Stimulated activated CD4-positive, alpha-beta T cell treated with anti-CD3 and anti-CD28 coated beads, TNF-alpha, amount 100 ng/mL, for 4 hours (primary cell): ENCODE measurements around the gene TOE1.
"Not testable (repeated sequence)": the region's sequence is repeated elsewhere in the genome, so short reads cannot be mapped to it uniquely, and the experiment has no call there.

Experiments used
- DNase-seq, 3 experiments: peaks; one replicate each; pipeline ENCODE4 v3.0.0-alpha.2; 2020; ENCODE audit warnings: low read depth in 3 of 3

Gene TOE1

DNA sequence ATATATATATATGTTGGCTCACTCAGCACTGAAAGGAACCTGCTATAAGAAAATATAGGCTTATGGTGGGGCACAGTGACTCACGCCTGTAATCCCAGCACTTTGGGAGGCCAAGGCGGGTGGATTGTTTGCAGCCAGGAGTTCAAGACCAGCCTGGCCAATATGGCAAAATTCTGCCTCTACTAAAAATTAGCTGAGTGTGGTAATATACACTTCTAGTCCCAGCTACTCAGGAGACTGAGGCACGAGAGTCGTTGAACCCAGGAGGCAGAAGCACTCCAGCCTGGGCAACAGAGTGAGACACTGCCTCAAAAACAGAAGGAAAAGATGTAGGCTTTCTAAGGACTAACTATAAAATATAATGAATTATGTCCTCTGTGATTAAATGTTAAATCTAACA is 14.9 kb downstream of the TOE1 start:
- DNase-seq = no peak

DNA sequence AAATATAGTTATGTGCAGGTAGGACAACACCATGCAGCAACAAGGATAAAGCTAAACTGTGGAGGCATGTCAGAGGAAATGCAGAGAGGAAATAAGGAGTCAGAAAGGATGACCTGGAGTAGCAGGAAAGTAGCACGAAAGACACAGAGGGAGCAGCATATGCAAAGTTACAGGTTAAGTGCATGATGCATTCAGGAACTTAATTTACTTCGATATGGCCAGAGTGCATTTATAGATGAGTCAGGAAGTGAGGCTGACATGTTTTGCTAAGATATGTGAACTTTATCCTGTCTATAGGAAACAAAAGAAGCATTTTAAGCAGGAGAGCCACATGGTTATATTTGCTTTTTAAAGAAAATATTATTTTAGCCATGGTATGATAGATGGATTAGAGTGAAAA is 15.7 kb downstream of the TOE1 start:
- no peak for DNase-seq

DNA sequence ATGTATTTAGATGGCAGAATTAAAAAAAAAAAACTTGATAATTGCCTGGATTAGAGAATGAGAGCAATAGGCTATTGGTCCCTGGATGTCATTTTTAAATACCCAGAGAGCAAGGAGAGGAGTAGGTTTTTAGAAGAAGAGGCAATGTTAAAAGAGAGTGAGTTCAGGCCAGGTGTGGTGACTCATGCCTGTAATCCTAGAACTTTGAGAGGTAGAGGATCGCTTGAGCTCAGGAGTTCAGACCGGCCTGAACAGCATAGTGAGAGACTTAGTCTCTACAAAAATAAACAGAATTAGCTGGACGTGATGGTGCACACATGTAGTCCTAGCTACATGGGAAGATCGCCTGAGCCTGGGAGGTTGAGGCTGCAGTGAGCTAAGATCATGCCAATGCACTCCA is 16.2 kb downstream of the TOE1 start:
- no peak for DNase-seq

- peak in 2 of 3 experiments; percentile 20 to 23 for DNase-seq
Measured at GRCh38 chr1:45359882-45360513, 20.0 kb downstream of the TOE1 start.

DNA sequence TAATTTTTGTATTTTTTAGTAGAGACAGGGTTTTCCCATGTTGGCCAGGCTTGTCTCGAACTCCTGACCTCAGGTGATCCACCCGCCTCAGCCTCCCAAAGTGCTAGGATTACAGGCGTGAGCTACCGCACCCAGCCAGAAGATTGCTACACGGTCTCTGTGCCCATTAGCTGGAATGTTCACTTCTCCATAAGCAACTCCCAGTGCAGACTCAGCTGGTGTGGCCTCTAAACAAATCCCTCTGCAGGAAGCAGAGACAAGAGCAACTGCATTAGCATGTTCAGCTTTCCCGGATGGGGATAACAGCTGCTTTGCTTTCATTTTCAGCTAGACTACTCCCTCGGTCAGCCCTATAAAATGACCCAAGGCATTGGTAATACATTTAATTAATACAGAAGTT is 21.0 kb downstream of the TOE1 start:
- DNase-seq = not testable (repeated sequence)

- DNase-seq = no peak
Measured at GRCh38 chr1:45364294-45364693, 24.3 kb downstream of the TOE1 start.

GRCh38 chr1:45365051-45365450 is 25.1 kb downstream of the TOE1 start:
- DNase-seq = no peak

GRCh38 chr1:45370575-45370974 is 30.6 kb downstream of the TOE1 start:
- no peak for DNase-seq

- DNase-seq = no peak
Measured at GRCh38 chr1:45373573-45373972, 33.6 kb downstream of the TOE1 start.

GRCh38 chr1:45375104-45376090 is 35.4 kb downstream of the TOE1 start:
- DNase-seq = no peak

- DNase-seq = no peak
Measured at GRCh38 chr1:45378184-45378583, 38.2 kb downstream of the TOE1 start.

DNA sequence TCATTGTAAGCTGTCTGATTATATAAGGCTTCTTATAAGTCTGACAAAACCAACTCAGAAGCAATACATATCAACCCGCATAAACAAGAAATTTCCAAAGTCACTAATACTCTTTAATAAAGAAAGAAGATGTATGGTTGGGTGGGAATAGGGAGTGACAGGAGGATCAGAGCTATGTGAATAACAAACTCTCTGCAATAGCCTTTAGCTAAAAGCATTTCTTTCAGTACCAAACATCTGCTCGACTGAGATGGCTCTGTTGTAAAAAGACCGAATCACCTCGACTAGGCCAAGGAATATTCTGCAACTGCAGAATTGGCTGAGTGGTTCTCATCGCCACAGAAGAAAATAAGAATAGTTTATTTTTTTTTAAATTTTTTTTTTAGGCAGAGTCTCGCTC is 39.6 kb downstream of the TOE1 start:
- DNase-seq = no peak

DNA sequence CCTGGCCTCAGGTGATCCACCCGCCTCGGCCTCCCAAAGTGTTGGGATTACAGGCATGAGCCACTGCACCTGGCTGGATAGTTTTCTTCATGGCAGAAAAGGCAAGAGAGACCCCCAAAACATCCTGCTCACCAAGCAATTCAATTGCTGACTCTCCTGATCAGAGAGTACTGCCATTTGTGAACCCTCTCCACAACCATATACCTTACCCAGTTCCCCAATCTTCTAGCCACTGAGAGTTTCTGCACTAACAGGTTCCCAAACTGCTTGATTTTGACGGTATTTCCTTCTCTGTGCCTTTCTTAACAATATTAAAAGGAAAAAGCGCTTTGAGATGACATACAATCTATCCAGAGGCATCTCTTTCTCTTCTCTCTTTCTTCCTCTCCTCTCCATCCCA is 40.2 kb downstream of the TOE1 start:
- no peak for DNase-seq

DNA sequence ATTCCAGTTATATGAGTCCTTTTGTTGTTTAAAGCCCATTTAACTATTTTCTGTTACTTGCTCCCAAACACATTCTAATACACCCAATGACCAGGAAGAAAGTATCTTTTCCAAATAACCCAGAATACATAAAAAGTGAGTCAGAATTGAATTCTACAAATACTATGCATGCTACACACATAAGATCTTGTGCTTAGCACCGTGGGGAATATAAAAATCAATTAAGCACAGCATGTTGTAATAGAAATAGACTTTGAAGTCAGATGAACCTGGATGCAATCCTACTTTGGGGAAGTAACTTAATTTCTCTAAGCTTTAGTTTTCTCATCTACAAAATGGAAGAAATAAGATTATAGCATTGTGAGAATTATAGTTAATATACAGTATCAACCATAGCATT is 40.8 kb downstream of the TOE1 start:
- DNase-seq = no peak

- DNase-seq = no peak
Measured at GRCh38 chr1:45381243-45381642, 41.3 kb downstream of the TOE1 start.

- DNase-seq = no peak
Measured at GRCh38 chr1:45383191-45383590, 43.2 kb downstream of the TOE1 start.

- not testable (repeated sequence) for DNase-seq
Measured at GRCh38 chr1:45384213-45384612, 44.2 kb downstream of the TOE1 start.

DNA sequence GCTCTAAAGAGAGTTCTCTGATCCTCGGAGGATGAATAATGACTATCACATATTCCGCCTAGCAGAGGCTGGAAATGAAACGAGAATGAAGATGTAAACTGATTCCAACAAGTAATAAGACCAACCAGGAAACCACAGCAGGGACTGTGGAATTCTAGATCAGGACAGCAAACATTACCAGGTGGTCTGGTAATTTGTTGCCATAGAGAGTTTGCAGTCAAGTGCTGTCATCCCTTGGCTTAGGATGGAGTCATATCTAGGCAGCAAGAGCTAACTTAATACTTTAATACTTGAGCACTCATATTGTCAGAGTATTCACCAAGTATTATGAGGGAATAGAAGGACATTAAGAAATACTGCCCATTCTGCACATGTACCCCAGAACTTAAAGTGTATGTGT is 45.3 kb downstream of the TOE1 start:
- no peak for DNase-seq

DNA sequence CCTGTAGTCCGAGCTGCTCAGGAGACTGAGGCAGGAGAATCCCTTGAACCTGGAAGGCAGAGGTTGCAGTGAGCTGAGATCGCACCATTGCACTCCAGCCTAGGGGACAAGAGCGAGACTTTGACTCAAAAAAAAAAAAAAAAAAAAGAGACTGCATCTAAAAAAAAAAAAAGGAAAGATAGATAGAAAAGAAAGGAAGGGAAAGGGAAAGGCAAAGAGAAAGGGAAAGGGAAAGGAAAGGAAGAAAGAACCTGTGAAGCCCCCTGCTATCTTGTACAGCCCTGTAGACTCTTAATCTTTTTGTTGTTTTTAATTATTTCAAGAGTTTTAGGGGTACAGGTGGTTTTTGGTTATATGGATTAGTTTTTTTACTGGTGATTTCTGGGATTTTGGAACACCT is 46.2 kb downstream of the TOE1 start:
- no peak for DNase-seq
